ENCODE measurements around the gene ZDHHC13. TPM values are rescaled to one million over a fixed set of nuclear protein-coding genes. Genes with fewer than 3 reads are reported as not detected.

ZDHHC13 gene
- total and polyA plus RNA-seq, 2 of the 8 experiments (the other 6 are each of a cell fraction or from before 2014, with no cell fraction given) = 22.4 to 24.1 TPM

DNA sequence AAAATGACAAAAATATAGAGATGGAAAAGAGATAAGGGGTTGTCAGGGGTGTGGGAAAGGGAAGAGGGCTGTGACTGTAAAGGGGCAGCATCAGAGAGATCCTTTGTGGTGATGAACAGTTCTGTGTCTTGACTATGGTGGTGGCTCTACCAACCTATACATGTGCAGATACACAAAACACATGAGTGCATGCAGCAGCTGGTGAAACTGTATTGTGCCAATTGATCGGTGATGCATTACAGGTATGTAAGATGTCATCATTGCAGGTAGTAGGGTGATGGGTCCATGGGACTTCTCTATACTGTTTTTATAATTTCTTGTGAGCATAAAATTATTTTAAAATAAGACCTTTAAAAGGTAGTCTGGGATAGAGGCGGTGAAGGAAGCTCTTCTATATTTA lies 24.1 kb upstream of the ZDHHC13 start:
- H3K4me3 ChIP-seq (ENCODE audit: extremely low read depth in 1 of 4, insufficient read depth in 2 of 4, low read depth in 3 of 4, low read length in 4 of 4) = no peak overlapping the region
- H3K27ac ChIP-seq (ENCODE audit: low read depth, low read length) = no peak overlapping the region
- H3K79me1 ChIP-seq (ENCODE audit: low read depth, low read length) = no peaks in the 10 kb centered on the region; the same call in 1 of the 2 replicates
- FAIRE-seq = no peak
- no peak overlapping the region for H3K23ac ChIP-seq (ENCODE audit: insufficient read length)
- no peak overlapping the region for H3K4me2 ChIP-seq (ENCODE audit: insufficient read depth in 1 of 2, low read depth in 2 of 2, low read length in 2 of 2)
- H2BK12ac ChIP-seq (ENCODE audit: low read depth, low read length) = no peak overlapping the region
- H3K14ac ChIP-seq (ENCODE audit: insufficient read length) = no peak overlapping the region
- 70% methylated on average over 2 of the region's 2 CpGs; no CpG with 5 or more reads in 1 of the 2 experiments for WGBS, 2 experiments (ENCODE audit: extremely low coverage in 1 of 2, insufficient coverage in 1 of 2, insufficient read length in 1 of 2, insufficient replicate concordance in 2 of 2, low coverage in 1 of 2, low lambda C conversion rate in 2 of 2, missing lambda C conversion rate in 1 of 2)
- H4K91ac ChIP-seq (replicated peaks; ENCODE audit: insufficient read length, low read length) = no peak overlapping the region
- H2BK20ac ChIP-seq (ENCODE audit: low read length) = no peak overlapping the region
- H3K4me1 ChIP-seq (replicated peaks in 1 of 4; ENCODE audit: control insufficient read depth in 3 of 4, insufficient read depth in 4 of 4, low read length in 3 of 4) = no peaks in the 10 kb centered on the region
- no peaks in the 10 kb centered on the region for H3K36me3 ChIP-seq (ENCODE audit: control insufficient read depth in 2 of 4, insufficient read depth in 4 of 4, low read length in 3 of 4)
- H3K18ac ChIP-seq (ENCODE audit: extremely low read depth, low read length) = no peak overlapping the region
- H2BK5ac ChIP-seq (ENCODE audit: low read depth, low read length) = no peak overlapping the region
- no peak overlapping the region for H4K8ac ChIP-seq (ENCODE audit: extremely low read depth, insufficient read depth, low read length)
- H3K4ac ChIP-seq (replicated peaks; ENCODE audit: insufficient read length, low read depth, low read length) = no peak overlapping the region
- H3K27me3 ChIP-seq (replicated peaks in 1 of 4; ENCODE audit: control insufficient read depth in 3 of 4, extremely low read depth in 1 of 4, insufficient read depth in 3 of 4, low read length in 3 of 4) = no peaks in the 10 kb centered on the region
- TF ChIP-seq HDAC2 (IDR thresholded peaks at IDR 0.05; ENCODE audit: borderline replicate concordance in 1 of 2, low read depth in 2 of 2, low read length in 2 of 2) (no peak), SP2 (IDR thresholded peaks at IDR 0.05; ENCODE audit: low read length) (no peak)
- ChIA-PET CTCF (ENCODE audit: partially characterized antibody) (interaction anchor here (0.9 to 1.6 kb wide), 6 partner anchors 8 to 86 kb away, joined by 3 to 5 read pairs (median 4); no protein-coding TSS in a partner anchor), POLR2A (ENCODE audit: partially characterized antibody) (no interaction called here)
- no peaks in the 10 kb centered on the region for H3K79me2 ChIP-seq (ENCODE audit: control insufficient read depth in 1 of 2, insufficient read depth in 2 of 2, low read length in 2 of 2)
- H2AK5ac ChIP-seq (ENCODE audit: low read depth, low read length) = no peak overlapping the region
- H4K5ac ChIP-seq (ENCODE audit: insufficient read length, low read depth, low read length) = no peak overlapping the region
- no peak overlapping the region for H2AFZ ChIP-seq (ENCODE audit: low read length)
- no peaks in the 10 kb centered on the region for H4K20me1 ChIP-seq (replicated peaks in 1 of 2; ENCODE audit: control insufficient read depth in 1 of 2, insufficient read depth in 2 of 2, low read length in 2 of 2)
- no peak overlapping the region for H2BK15ac ChIP-seq (ENCODE audit: low read length)
- no peaks in the 10 kb centered on the region for H3K9me3 ChIP-seq (ENCODE audit: insufficient read depth in 2 of 2, low read depth in 1 of 2, low read length in 1 of 2)
- H3K9ac ChIP-seq (replicated peaks in 1 of 4; ENCODE audit: extremely low read depth in 1 of 4, low read depth in 3 of 4, low read length in 3 of 4) = no peak overlapping the region
- H3K23me2 ChIP-seq (ENCODE audit: low read depth, low read length) = no peaks in the 10 kb centered on the region
- no peak overlapping the region for H3K56ac ChIP-seq (replicated peaks; ENCODE audit: insufficient read length, low read depth, low read length)
- no peak overlapping the region for H2BK120ac ChIP-seq (replicated peaks; ENCODE audit: low read depth, low read length)
- DNase-seq (ENCODE audit: low read depth in 1 of 2, low spot score in 2 of 2) = no peak
